CD14-positive monocyte (primary cell): ENCODE measurements around the gene CDH23. TPM values are rescaled to one million over a fixed set of nuclear protein-coding genes. Genes with fewer than 3 reads are reported as not detected.

Source experiments
- DNase-seq, 3 donors: peaks; one replicate each; pipeline ENCODE4 v3.0.0-alpha.2; 2011 to 2022
- H2AFZ ChIP-seq: 2 replicates; pipeline ENCODE4 v1.6.0; 2012; ENCODE audit warnings: mild to moderate bottlenecking, low read depth, low read length, inconsistent platforms; ENCODE audit not compliant: insufficient read depth, poor library complexity, severe bottlenecking
- H3K27ac ChIP-seq, 2 donors: 1 replicate in 1 of 2; 2 replicates in 1 of 2; pipeline ENCODE4 v1.5.1; 2012 to 2013; ENCODE audit warnings: low read length in 2 of 2, control low read depth in 1 of 2, inconsistent platforms in 1 of 2, low read depth in 1 of 2, mild to moderate bottlenecking in 1 of 2
- H3K27me3 ChIP-seq, 2 donors: one replicate each; pipeline versions ENCODE4 v1.6.0 to v1.6.1; 2011 to 2013; ENCODE audit warnings: low read length in 2 of 2; ENCODE audit not compliant: control insufficient read depth in 2 of 2, insufficient read depth in 2 of 2
- H3K36me3 ChIP-seq, 2 donors: replicated peaks in 1 of 2; 1 replicate in 1 of 2; 2 replicates in 1 of 2; pipeline versions ENCODE4 v1.5.1 to v1.6.1; 2012 to 2013; ENCODE audit warnings: low read length in 2 of 2, control low read depth in 1 of 2, inconsistent platforms in 1 of 2, mild to moderate bottlenecking in 1 of 2; ENCODE audit not compliant: insufficient read depth in 2 of 2, control insufficient read depth in 1 of 2
- H3K4me1 ChIP-seq, 2 donors: 1 replicate in 1 of 2; 2 replicates in 1 of 2; pipeline versions ENCODE4 v1.5.1 to v1.6.1; 2012 to 2013; ENCODE audit warnings: low read length in 2 of 2, control low read depth in 1 of 2, inconsistent platforms in 1 of 2, mild to moderate bottlenecking in 1 of 2, moderate library complexity in 1 of 2; ENCODE audit not compliant: insufficient read depth in 2 of 2, control insufficient read depth in 1 of 2
- H3K4me2 ChIP-seq: replicated peaks from 2 replicates; pipeline ENCODE3; 2012; ENCODE audit warnings: low read length, moderate library complexity, mild to moderate bottlenecking; ENCODE audit not compliant: poor library complexity, severe bottlenecking; ENCODE audit errors: extremely low read depth
- H3K4me3 ChIP-seq, 3 experiments: fragments of 200-600 bp in 1 of 3; sonication (generic) in 1 of 3; replicated peaks in 1 of 3; 1 replicate in 2 of 3; 2 replicates in 1 of 3; pipeline ENCODE4 v1.5.1; 2011 to 2013; ENCODE audit warnings: low read length in 3 of 3, mild to moderate bottlenecking in 3 of 3, control low read depth in 2 of 3, low read depth in 2 of 3, inconsistent platforms in 1 of 3, moderate library complexity in 1 of 3
- H3K79me2 ChIP-seq: 2 replicates; pipeline ENCODE4 v1.6.0; 2012; ENCODE audit warnings: mild to moderate bottlenecking, control low read depth, inconsistent platforms, low read length, moderate library complexity; ENCODE audit not compliant: insufficient read depth
- H3K9ac ChIP-seq: 2 replicates; pipeline ENCODE4 v1.6.0; 2017; ENCODE audit warnings: low read length, mild to moderate bottlenecking; ENCODE audit not compliant: insufficient read depth, poor library complexity, severe bottlenecking
- H3K9me3 ChIP-seq, 2 donors: replicated peaks in 1 of 2; 1 replicate in 1 of 2; 2 replicates in 1 of 2; pipeline versions ENCODE4 v1.5.1 to v1.6.1; 2012 to 2013; ENCODE audit warnings: low read length in 2 of 2, control low read depth in 1 of 2; ENCODE audit not compliant: control insufficient read depth in 1 of 2, insufficient read depth in 1 of 2
- H4K20me1 ChIP-seq: 2 replicates; pipeline ENCODE4 v1.6.0; 2012; ENCODE audit warnings: mild to moderate bottlenecking, low read length, control low read depth, moderate library complexity; ENCODE audit not compliant: insufficient read depth
- H3K27ac Mint-ChIP-seq, 7 donors: one replicate each; pipeline ENCODE4 v1.8.0; 2020; ENCODE audit warnings: mild to moderate bottlenecking in 7 of 7, mixed read lengths in 7 of 7, moderate library complexity in 6 of 7, inconsistent platforms in 2 of 7
- H3K27me3 Mint-ChIP-seq, 3 donors: one replicate each; pipeline ENCODE4 v1.8.0; 2021 to 2022; ENCODE audit warnings: low read depth in 3 of 3, mild to moderate bottlenecking in 3 of 3, mixed read lengths in 3 of 3, moderate library complexity in 3 of 3, inconsistent platforms in 1 of 3
- H3K36me3 Mint-ChIP-seq, 2 donors: one replicate each; pipeline ENCODE4 v1.8.0; 2020; ENCODE audit warnings: mixed read lengths in 2 of 2, inconsistent platforms in 1 of 2, mild to moderate bottlenecking in 1 of 2
- H3K4me1 Mint-ChIP-seq: one replicate; pipeline ENCODE4 v1.8.0; 2020; ENCODE audit warnings: mild to moderate bottlenecking, mixed read lengths
- H3K4me3 Mint-ChIP-seq, 2 donors: one replicate each; pipeline ENCODE4 v1.8.0; 2020; ENCODE audit warnings: mild to moderate bottlenecking in 2 of 2, mixed read lengths in 2 of 2, moderate library complexity in 1 of 2
- H3K9me3 Mint-ChIP-seq, 7 donors: one replicate each; pipeline ENCODE4 v1.8.0; 2020 to 2022; ENCODE audit warnings: mixed read lengths in 7 of 7, mild to moderate bottlenecking in 6 of 7, moderate library complexity in 6 of 7, inconsistent platforms in 2 of 7
- CTCF ChIP-seq: fragments of 200-600 bp; IDR thresholded peaks from one replicate; pipeline ENCODE4 v1.8.0; 2022; ENCODE audit warnings: antibody characterized with exemption, mild to moderate bottlenecking
- WGBS: methylation state at CpG from one replicate; pipeline ENCODE4 v1.1.5; 2013; ENCODE audit warnings: missing lambda C conversion rate; ENCODE audit not compliant: insufficient coverage; 5-methylcytosine and 5-hydroxymethylcytosine counted together
- intact Hi-C, 2 donors: fragments of 100-400 bp; cut with micrococcal nuclease; formaldehyde crosslinking; loops; one replicate each; pipeline versions ENCODE4 v1.15.0 to v1.15.1; 2023
- polyA plus RNA-seq, 3 donors: library from polyadenylated mRNA; depleted of rRNA in 1 of 3; unstranded in 2 of 3; stranded (reverse) in 1 of 3; fragments of 300-500 nt in 2 of 3; fragments of >200 nt in 1 of 3; fragmentation: Illumina TruSeq in 2 of 3; gene quantifications; 1 replicate in 2 of 3; 2 replicates in 1 of 3; pipeline ENCODE4 v1.2.3, GENCODE V29; 2012 to 2021

The CDH23 gene
- polyA plus RNA-seq, 3 donors, result 8.2 to 36.2 (median 10.5) TPM

DNA sequence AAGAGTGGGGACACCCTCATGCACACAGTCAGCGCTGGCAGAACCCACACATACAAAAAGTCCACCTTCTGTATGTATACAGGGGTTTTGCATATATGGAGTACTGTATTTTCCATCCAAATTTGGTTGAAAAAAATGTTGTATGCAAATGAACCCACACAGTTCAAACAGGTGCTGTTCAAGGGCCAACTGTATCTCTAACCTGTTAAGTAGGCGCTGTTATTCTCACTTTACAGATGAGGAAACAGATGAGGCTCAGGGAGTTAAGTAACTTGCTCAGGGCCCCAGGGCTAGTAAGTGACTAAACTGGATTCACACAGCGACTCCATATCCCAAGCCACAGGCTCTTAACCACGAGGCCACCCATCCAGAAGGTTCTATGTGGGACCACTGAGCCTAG is 252.9 kb downstream of the CDH23 start:
- Histone ChIP-seq H2AFZ (no peak overlapping the region), H3K4me3 (no peak overlapping the region), H3K36me3 (no peaks in the 10 kb centered on the region), H3K9ac (no peak overlapping the region), H3K4me2 (peak overlapping the region; percentile 37), H3K4me1 (peaks cover 16 to 25% of the 10 kb centered on the region in 2 donors), H3K27ac (no peak overlapping the region), H3K79me2 (no peaks in the 10 kb centered on the region), H3K9me3 (no peaks in the 10 kb centered on the region), H3K27me3 (no peaks in the 10 kb centered on the region), H4K20me1 (no peaks in the 10 kb centered on the region)
- DNase-seq, result no peak
- Mint-ChIP-seq H3K4me1 (peaks cover 23% of the 10 kb centered on the region), H3K4me3 (no peak overlapping the region), H3K27ac (no peak overlapping the region), H3K9me3 (peaks cover 0 to 2% (median 0%) of the 10 kb centered on the region in 7 donors), H3K36me3 (peaks cover 22 to 42% of the 10 kb centered on the region in 2 donors), H3K27me3 (peaks cover 1 to 8% (median 2%) of the 10 kb centered on the region in 3 donors)
- 83% methylated on average over 1 of the region's 4 CpGs for WGBS
- intact Hi-C loops, result no loop called here
- no peak for TF ChIP-seq CTCF

DNA sequence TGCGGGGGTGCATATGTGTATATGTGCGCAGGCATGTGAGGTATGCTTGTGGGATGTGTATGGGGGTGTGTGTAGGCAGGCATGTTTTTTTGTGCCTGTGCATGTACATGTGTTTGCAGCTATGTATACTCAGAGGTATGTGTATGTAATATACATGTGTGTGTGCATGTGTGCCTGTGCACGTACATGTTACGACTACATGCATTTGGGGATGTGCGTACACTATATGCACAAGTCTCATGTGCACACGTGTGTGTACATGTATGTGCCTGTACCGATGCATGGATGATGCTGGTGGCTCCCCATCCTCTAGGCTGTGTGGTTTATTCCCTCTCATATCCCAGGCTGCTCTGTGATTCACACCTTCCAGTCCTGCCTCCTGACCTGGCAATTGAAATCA is 253.7 kb downstream of the CDH23 start:
- no peaks in the 10 kb centered on the region for H4K20me1 ChIP-seq
- H3K4me2 ChIP-seq, result no peak overlapping the region
- TF ChIP-seq CTCF, result no peak
- H3K27me3 ChIP-seq, result no peaks in the 10 kb centered on the region
- Mint-ChIP-seq H3K36me3 (peaks cover 22 to 42% of the 10 kb centered on the region in 2 donors), H3K4me3 (no peak overlapping the region), H3K27me3 (peaks cover 1 to 6% (median 2%) of the 10 kb centered on the region in 3 donors), H3K4me1 (peaks cover 19% of the 10 kb centered on the region), H3K27ac (no peak overlapping the region), H3K9me3 (peaks cover 0 to 2% (median 0%) of the 10 kb centered on the region in 7 donors)
- intact Hi-C loops, result no loop called here
- no peak for DNase-seq
- H3K79me2 ChIP-seq, result no peaks in the 10 kb centered on the region
- no peak overlapping the region for H3K9ac ChIP-seq
- H3K36me3 ChIP-seq, result no peaks in the 10 kb centered on the region
- 97% methylated on average over 7 of the region's 7 CpGs for WGBS
- no peak overlapping the region for H3K4me3 ChIP-seq
- no peak overlapping the region for H3K27ac ChIP-seq
- H3K4me1 ChIP-seq, result peaks cover 16 to 20% of the 10 kb centered on the region in 2 donors
- H2AFZ ChIP-seq, result no peak overlapping the region
- no peaks in the 10 kb centered on the region for H3K9me3 ChIP-seq
